Epithelial cell of proximal tubule (primary cell): ENCODE results near the gene RGPD8. TPM values are rescaled to one million over a fixed set of nuclear protein-coding genes. Genes with fewer than 3 reads are reported as not detected.
"Not testable (repeated sequence)": the region's sequence is repeated elsewhere in the genome, so short reads cannot be mapped to it uniquely, and the experiment has no call there.

Experiments used
- DNase-seq: peaks from one replicate; pipeline ENCODE4 v3.0.0-alpha.2; 2011; ENCODE audit warnings: low read depth
- H3K4me3 ChIP-seq: 2 replicates; pipeline ENCODE4 v1.5.1; 2011; ENCODE audit warnings: low read depth, mild to moderate bottlenecking, low read length
- total RNA-seq: library from RNA; depleted of rRNA; stranded (reverse); fragments of >200 nt; gene quantifications from 2 replicates; pipeline ENCODE4 v1.2.3, GENCODE V29; 2015
- TF ChIP-seq, protein P1 (sequence below): conservative IDR thresholded peaks from 2 replicates; pipeline ENCODE4 v1.5.1; 2012; ENCODE audit warnings: low read depth, mild to moderate bottlenecking, low read length

Gene RGPD8
- total RNA-seq, 1 donor from 2014 or later, result 2.4 TPM

DNA sequence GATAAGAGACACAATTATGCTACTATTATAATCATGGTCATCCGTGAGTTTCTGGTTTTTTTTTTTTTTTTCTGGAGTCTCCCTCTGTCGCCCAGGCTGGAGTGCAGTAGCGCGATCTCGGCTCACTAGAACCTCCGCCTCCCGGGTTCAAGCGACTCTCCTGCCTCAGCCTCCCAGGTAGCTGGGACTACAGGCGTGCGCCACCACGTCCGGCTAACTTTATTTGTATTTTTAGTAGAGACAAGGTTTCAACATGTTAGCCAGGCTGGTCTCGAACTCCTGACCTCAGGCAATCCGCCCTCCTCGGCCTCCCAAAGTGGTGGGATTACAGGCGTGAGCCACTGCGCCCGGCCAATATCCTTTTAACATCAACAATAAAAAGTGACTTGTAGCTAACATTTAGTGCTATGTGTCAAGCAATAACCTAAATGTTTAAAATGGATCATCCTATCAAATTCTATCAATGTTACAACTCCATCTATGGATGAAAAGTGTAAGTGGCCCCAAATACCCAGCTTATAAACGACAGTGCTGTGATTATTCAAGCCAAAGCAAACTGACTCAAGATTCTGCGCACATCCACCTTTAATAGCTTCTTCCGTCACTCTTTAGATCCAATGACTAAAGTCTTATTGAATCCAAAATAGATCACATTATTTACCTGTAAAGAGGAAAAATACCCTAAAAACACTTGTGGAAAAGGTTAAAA, 1.7 kb downstream of the RGPD8 start:
- not testable (repeated sequence) for H3K4me3 ChIP-seq, DNase-seq

DNA sequence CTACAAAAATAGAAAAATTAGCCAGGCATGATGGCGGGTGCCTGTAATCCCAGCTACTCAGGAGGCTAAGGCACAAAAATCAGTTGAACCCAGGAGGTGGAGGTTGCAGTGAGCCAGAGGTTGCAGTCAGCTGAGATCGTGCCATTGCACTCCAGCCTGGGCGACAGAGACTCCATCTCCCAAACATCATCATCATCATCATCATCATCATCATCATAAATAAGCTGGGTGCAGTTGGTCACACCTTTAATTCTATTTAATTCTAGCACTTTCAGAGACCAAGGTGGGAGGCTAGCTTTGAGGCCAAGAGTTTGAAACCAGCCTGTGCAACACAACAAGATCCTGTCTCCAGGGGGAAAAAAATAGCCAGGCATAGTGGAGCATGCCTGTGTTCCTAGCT, 8.9 kb downstream of the RGPD8 start:
- DNase-seq, result not testable (repeated sequence)

DNA sequence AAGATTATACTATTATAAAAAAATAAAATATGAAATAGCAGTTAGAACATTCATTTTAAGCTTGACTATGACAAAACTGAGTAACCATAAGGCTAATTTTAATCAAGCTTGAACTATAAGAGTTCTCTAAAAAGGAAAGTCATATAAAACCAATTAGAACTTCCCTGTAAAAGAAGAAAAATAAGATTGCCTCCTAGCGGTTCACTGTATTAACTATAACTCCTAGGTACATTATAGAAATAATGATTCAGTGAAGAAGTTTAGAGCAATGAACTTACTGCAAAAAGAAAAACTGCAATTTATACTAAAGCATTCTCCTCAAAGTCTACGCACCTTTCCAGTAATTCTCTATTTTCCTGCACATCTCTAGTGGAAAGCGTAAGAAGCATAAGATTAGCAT, 16.6 kb downstream of the RGPD8 start:
- not testable (repeated sequence) for DNase-seq, H3K4me3 ChIP-seq

More for the DNA sequence above, 8.9 kb downstream of the RGPD8 start:
- not testable (repeated sequence) for H3K4me3 ChIP-seq

DNA sequence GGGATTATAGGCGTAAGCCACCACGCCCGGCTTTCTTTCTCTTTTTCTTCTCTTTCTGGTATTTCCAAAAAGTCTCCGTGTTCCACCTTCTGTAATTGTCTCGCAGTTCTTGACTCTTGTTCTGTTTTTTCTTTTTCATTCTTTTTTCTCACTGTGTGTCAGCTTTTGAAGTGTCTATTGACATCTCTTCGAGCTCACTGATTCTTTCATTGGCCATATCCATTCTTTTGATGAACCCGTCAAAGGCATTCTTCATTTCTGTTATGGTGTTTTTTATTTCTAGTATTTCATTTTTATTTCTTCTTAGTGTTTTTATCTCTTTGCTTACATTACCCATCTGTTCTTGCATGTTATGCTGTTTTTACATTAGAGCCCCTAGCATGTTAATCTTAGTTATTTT, 73.4 kb downstream of the RGPD8 start:
- DNase-seq, H3K4me3 ChIP-seq: not testable (repeated sequence)

DNA sequence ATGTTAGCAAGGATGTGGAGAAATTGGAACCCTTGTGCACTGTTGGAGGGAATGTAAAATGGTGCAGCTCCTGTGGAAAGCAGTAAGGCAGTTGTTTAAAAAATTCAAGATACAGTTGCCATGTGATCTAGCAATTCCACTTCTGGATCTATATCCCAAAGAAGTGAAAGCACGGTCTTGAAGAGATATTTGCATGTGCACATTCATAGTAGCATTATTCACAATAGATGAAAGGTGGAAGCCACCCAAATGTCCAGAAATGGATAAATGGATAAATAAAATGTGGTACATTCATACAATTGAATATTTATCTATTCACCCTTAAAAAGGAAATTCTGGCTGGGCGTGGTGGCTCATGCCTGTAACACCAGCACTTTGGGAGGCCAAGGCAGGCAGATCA, 79.1 kb downstream of the RGPD8 start:
- not testable (repeated sequence) for DNase-seq, H3K4me3 ChIP-seq

DNA sequence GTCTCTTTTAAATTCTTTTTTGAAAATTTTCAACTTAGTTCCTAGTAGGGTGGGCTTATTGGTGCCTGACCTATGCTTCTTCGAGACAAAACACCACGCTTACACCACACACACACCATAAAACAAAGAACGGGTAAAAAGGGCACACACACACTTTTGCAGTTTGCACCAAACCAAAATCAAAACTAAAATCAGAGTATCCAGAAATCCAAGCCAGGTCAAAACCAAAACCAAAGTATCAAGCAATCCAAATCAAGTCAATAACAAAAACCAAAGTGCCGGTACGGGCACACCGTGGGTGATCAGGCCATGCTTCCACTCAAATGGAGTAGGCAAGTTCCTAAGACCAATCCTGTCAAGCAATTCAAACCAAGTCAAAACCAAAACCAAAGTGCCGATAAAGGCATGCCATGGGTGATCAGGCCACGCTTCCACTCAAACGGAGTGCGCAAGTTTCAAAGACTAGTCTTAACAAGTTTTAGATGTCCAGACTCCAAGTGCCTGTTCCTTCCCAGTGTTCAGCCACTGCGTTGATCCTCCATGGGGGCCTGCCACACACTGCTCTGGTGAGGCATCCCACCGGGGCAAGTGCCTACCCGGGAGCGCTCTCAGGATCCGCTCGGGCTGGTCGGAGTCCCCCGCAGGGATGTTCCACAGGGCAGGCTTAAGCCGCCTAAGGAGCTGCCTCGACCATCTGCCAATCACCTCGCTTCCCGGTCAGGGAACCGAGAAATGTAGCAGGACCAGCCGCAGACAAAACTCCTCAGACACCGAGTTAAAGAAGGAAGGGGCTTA, 80.4 kb downstream of the RGPD8 start:
- not testable (repeated sequence) for DNase-seq, H3K4me3 ChIP-seq

DNA sequence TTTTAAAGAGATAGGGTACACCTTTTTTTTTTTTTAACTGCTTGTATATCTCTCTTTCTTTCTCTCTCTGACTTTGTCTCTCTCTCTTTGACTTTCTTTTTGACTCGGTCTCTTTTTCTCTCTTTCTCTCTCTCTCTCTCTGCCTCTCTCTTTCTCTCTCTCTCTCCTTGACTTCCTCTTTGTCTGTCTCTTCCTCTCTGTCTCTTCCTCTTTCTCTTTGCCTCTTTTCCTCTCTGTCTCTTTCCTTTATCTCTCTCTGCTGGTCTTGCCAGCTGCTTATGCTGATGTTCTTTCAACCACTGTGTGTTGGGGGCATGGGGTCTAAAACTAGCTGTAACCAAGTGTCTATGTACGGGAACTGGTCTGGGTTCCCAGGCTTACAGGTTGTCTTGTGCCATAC, 81.2 kb downstream of the RGPD8 start:
- not testable (repeated sequence) for H3K4me3 ChIP-seq, DNase-seq

DNA sequence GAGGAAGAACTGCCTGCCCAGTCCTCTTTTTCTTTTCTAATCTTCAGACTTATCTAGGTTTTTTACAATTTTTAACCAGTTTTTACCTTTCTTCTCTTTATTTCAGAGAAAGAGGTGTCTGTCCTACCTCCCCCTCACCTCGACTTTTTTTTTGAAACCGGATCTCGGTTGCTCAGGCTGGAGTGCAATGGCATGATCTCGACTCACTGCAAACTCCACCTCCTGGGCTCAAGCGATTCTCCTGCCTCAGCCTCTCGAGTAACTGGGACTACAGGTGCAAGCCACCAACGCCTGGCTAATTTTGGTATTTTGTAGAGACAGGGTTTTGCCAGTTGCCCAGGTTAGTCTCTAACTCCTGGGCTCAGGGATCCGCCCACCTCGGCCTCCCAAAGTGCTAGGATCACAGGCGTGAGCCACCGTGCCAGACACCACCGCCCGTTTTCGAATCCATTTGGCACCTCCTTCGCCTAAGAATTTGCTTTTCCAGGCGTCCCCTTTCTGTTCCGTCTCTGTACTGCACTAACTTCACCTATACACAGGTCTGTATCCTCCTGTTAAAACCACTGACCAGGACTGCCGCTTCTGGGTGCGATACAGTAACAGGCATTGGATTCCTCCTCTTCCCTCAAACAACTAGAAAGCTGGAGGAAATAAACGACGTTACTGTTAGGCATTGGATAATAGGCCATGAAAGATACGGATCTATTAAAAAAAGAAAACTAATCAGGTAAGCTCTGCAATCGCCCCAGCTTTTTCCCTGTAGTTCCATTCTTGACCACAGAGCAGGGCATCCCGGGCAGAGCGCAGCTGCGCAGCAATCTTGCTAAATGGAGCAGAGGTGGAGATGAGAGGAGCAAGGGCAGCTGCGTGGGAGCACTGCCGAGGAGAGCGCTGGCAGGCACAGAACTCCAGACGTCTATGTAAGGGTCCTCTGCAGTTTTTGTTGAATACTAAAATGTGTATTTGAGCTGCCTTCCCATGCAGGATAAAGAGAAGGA, 88.1 kb downstream of the RGPD8 start:
- DNase-seq, result no peak
- H3K4me3 ChIP-seq, result no peak overlapping the region
- TF ChIP-seq, protein P1, sequence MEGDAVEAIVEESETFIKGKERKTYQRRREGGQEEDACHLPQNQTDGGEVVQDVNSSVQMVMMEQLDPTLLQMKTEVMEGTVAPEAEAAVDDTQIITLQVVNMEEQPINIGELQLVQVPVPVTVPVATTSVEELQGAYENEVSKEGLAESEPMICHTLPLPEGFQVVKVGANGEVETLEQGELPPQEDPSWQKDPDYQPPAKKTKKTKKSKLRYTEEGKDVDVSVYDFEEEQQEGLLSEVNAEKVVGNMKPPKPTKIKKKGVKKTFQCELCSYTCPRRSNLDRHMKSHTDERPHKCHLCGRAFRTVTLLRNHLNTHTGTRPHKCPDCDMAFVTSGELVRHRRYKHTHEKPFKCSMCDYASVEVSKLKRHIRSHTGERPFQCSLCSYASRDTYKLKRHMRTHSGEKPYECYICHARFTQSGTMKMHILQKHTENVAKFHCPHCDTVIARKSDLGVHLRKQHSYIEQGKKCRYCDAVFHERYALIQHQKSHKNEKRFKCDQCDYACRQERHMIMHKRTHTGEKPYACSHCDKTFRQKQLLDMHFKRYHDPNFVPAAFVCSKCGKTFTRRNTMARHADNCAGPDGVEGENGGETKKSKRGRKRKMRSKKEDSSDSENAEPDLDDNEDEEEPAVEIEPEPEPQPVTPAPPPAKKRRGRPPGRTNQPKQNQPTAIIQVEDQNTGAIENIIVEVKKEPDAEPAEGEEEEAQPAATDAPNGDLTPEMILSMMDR, result peak; percentile 10

DNA sequence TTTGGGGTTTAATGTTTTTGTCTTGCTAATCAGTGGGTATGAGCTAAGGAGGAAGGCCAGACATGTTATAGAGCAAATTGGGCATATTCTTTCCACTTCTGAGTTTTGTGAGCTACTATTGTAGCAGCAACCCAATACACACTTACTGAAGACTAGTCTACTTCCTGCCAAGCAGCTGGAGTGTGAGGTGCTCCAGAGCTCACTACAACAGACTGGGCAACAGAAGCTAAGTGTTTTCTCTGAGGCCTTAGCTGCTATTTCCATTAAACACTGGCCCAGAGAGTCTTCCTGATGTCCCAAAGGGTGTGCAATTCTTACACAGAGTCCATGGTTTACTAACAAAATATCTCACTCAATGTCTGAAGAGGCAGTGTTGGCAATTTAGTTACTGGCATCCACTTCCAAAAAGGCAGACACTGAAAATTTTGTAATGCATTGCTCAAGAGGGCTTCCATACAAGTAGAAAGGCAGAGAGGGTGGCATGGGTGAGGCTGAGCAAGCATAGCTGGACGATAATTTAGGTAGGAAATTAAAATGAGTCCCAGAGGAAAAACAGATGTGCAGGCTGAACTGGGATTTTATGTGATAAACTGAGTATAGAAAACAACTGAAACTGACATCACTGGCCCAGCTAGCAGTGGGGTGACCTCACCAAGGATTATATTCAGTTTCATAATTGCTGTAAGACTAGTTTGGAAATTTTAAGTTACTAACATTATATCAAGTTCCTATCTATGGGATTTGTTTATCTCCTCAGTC, 89.4 kb downstream of the RGPD8 start:
- TF ChIP-seq, protein P1, result no peak
- no peak overlapping the region for H3K4me3 ChIP-seq
- no peak for DNase-seq

DNA sequence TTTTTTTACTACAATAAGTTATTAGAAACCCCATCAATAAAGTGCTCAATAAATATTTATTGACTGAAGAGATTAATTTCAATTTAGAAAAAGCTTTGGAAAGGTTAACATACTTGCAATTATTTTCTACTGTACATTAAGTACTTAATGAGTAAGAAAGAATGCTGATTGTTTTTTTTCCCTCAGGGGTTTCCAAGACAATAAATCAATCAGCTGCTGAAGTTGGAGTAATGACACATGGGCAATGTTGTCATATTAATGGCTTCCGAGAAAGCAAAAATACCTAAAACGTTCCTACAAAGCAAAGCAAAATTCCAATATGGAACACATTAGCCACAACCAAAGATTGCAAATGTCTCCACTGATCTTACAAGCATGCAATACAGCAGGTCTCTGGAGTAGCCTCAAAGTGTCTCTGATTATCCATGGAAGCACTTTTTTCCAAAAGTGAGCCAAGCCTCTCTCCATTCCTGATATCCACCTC, 91.3 kb downstream of the RGPD8 start:
- TF ChIP-seq, protein P1, result no peak
- no peak overlapping the region for H3K4me3 ChIP-seq
- no peak for DNase-seq
